AG09319 (cell line): Measurements from ENCODE around the gene DDX10.

Experiments used
- DNase-seq: peaks from one replicate; pipeline ENCODE4 v3.0.0-alpha.2; 2010; ENCODE audit warnings: low read depth; ENCODE audit errors: extremely low read depth
- TF ChIP-seq, protein P1 (sequence below): IDR thresholded peaks from 2 replicates; pipeline ENCODE4 v1.5.1; 2011; ENCODE audit warnings: low read depth, mild to moderate bottlenecking, inconsistent platforms, low read length, moderate library complexity

Gene DDX10

DNA sequence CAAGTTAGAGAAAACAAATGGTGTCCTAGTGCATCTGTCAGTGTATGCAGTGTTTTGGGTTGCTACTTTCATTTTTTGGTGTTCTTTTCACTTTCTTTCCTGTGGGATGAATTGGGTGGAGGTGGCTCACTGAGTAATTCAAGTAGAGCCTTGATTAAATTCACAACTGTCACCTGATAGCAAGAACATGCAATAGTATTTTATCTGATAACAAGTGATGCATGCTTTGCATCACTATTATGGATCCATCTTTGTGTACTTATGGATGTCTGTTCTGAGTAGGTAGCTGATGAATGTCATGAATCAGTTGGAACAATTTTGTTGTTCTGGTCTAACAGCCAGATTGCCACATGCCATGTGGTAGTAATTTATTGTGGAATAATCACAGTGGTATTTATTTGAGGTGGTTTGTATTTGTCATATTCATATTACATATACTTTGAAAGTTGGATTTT is 87.5 kb downstream of the DDX10 start:
- TF ChIP-seq, protein P1, sequence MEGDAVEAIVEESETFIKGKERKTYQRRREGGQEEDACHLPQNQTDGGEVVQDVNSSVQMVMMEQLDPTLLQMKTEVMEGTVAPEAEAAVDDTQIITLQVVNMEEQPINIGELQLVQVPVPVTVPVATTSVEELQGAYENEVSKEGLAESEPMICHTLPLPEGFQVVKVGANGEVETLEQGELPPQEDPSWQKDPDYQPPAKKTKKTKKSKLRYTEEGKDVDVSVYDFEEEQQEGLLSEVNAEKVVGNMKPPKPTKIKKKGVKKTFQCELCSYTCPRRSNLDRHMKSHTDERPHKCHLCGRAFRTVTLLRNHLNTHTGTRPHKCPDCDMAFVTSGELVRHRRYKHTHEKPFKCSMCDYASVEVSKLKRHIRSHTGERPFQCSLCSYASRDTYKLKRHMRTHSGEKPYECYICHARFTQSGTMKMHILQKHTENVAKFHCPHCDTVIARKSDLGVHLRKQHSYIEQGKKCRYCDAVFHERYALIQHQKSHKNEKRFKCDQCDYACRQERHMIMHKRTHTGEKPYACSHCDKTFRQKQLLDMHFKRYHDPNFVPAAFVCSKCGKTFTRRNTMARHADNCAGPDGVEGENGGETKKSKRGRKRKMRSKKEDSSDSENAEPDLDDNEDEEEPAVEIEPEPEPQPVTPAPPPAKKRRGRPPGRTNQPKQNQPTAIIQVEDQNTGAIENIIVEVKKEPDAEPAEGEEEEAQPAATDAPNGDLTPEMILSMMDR: no peak
- no peak for DNase-seq

DNA sequence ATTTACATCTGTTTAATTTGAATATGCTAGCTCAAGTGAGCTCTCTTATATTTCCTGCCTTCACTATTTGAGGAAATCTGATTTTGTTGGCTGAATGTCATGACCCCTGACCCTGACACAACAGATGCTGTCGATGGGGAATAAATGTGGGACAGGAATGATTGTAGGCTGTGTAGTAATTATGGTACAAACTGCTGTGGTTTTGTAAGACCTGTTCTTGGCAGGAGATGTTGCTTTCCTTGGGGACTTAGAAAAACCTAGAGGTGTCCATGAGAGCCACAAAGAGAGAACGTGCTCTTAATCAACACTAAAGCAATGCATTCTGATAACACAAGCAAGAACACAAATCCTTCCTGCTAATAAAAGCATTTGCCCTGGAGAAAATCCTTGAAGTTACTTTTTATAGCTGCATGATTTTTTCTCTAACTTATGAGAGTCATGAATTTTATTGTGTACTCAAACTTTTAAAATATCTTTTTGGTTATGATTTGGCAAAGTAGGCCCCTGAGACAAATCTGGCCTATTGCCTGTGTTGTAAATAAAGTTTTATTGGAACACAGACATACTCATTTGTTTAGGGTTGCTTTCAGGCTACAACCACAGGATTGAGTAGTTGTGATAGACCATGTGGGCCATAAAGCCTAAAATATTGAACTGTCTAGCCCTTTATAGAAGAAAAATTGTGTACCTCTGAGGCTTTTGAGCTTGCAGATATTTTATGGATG is 90.2 kb downstream of the DDX10 start:
- DNase-seq: no peak
- TF ChIP-seq, protein P1: no peak

DNA sequence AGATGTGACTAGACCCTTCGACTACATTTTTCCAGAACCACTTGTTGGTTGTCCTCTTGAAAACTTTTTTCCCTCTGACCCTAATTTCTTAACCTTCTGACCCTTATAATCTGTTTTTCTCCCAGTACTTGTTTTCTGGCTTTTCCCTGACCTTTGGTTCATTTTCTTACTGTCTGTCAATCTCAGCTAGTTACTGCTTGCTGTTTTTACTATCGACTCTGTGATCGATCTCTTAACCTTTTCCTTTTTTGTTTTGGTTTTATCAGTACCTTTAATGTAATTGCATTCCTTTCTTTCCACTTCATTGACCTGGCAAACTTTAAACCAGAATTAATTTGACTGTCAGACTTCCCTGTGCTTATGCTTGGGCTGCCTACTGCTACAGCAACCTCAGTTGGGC is 92.8 kb downstream of the DDX10 start:
- TF ChIP-seq, protein P1: no peak
- DNase-seq: no peak

DNA sequence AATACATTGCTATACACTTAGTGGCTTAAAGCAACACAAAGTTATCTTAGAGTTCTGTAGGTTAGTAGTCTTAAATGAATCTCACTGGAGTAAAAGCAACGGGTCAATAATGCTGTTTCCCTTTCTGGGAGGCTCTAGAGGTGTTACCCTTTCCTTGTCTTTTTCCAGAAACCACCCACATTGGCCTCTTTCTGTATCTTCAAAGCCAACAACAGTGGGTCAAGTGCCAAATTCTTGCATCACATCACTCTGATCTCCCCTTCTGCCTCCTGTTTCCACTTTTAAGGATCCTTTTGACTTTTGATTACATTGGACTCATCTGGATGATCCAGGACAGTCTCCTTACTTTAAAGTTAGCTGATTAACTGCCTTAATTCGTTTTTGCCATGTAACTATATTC is 93.6 kb downstream of the DDX10 start:
- TF ChIP-seq, protein P1: no peak
- DNase-seq: no peak

DNA sequence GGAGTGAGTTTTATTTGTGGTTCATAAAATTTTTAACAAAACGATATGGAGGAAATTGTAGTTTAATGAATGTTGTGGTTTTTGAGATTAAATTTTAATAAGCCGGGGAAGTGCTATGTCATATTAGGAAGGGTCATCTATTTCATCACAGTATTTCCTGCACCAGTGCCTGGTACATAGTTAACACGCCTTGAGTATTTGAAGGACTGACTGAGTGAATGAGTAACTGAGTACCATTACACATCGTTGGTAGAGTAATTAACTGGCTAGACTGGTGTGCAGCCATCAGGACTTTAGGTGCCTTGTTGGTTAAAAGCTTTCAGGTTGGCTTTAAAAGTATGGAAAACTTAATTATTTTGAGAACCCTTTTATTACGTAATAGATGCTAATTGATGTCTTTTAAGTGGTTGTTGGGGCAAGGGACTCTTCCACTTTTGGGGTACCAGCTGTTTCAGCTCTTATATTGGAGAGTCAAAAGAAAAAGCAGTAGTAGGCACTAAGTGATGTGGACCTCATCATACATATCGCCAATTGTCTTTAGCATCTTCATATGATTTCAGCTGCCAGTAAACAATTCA is 101.8 kb downstream of the DDX10 start:
- TF ChIP-seq, protein P1: no peak
- DNase-seq: no peak

DNA sequence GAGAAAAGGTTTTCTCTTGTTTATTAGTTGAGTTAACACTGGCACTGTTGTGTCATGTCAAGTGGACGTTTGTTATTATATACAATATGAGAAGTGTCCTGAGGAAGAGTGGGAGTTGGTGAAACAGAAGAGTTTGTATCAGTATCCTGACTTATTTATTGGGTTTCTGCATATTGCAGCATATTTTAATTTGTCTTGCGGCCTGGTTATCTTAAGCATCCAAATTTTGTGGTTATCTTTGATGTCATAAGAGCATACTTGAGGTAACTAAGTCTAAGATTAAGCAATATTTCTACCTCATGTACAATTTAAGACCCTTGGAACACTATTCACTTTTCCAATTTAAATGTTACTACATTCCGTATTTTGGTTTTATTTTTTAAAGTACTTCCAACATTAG is 103.5 kb downstream of the DDX10 start:
- DNase-seq: no peak
- TF ChIP-seq, protein P1: no peak

DNA sequence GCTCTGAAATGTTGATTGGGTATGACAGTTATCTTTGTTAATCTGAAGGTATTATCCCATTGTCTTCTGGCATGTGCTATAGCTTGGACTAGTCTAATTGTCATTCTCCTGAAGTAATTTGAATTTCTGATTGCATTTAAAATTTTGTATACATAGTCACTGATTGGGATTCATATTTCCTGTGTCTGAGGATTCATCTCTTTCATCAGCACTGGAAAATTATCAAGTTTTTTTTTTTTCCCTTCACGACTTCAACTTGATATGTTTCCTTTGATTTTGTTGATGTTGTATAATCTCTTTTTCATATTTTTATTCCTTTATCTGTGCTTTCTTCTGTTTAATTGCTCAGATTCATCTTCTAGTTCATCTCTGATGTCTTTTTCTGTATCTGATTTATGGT is 104.1 kb downstream of the DDX10 start:
- no peak for DNase-seq
- TF ChIP-seq, protein P1: no peak
